ENCODE results near the gene GATA6.

The GATA6 gene

GRCh38 chr18:22173221-22173927 lies 4.0 kb downstream of the GATA6 start:
- TF ChIP-seq CTCF (IDR thresholded peaks at IDR 0.05; ENCODE audit: low read depth, low read length, missing control alignments): no peak
- no peak for DNase-seq (ENCODE audit: low read depth)
- in situ Hi-C loops (cut with HindIII; ENCODE audit: low sequenced_read_pairs): loop anchor here (5.0 kb wide), 1 partner anchor 389 kb away; no protein-coding TSS in a partner anchor
- H3K4me3 ChIP-seq (ENCODE audit: low read depth, low read length): peak overlapping the region; percentile 80

GRCh38 chr18:22173928-22174301 lies 4.5 kb downstream of the GATA6 start:
- in situ Hi-C loops (cut with HindIII; ENCODE audit: low sequenced_read_pairs): loop anchor here (5.0 kb wide), 1 partner anchor 388 kb away; no protein-coding TSS in a partner anchor
- no peak for TF ChIP-seq CTCF (IDR thresholded peaks at IDR 0.05; ENCODE audit: low read depth, low read length, missing control alignments)
- no peak for DNase-seq (ENCODE audit: low read depth)
- H3K4me3 ChIP-seq (ENCODE audit: low read depth, low read length): peak overlapping the region; percentile 80

- H3K4me3 ChIP-seq (ENCODE audit: low read depth, low read length): peak overlapping the region; percentile 80
- no peak for DNase-seq (ENCODE audit: low read depth)
- no peak for TF ChIP-seq CTCF (IDR thresholded peaks at IDR 0.05; ENCODE audit: low read depth, low read length, missing control alignments)
- in situ Hi-C loops (cut with HindIII; ENCODE audit: low sequenced_read_pairs): loop anchor here (5.0 kb wide), 1 partner anchor 388 kb away; no protein-coding TSS in a partner anchor
These were observed 5.2 kb downstream of the GATA6 start for GRCh38 chr18:22174341-22175145.

GRCh38 chr18:22175346-22175745 lies 6.0 kb downstream of the GATA6 start:
- H3K4me3 ChIP-seq (ENCODE audit: low read depth, low read length): peak overlapping the region; percentile 7
- in situ Hi-C loops (cut with HindIII; ENCODE audit: low sequenced_read_pairs): no loop called here
- no peak for TF ChIP-seq CTCF (IDR thresholded peaks at IDR 0.05; ENCODE audit: low read depth, low read length, missing control alignments)
- DNase-seq (ENCODE audit: low read depth): no peak

- H3K4me3 ChIP-seq (ENCODE audit: low read depth, low read length): peak overlapping the region; percentile 38
- no peak for DNase-seq (ENCODE audit: low read depth)
- in situ Hi-C loops (cut with HindIII; ENCODE audit: low sequenced_read_pairs): no loop called here
- no peak for TF ChIP-seq CTCF (IDR thresholded peaks at IDR 0.05; ENCODE audit: low read depth, low read length, missing control alignments)
These were observed 7.3 kb downstream of the GATA6 start for GRCh38 chr18:22176420-22177326.

GRCh38 chr18:22177327-22177871 lies 8.0 kb downstream of the GATA6 start:
- in situ Hi-C loops (cut with HindIII; ENCODE audit: low sequenced_read_pairs): no loop called here
- peak overlapping the region; percentile 38 for H3K4me3 ChIP-seq (ENCODE audit: low read depth, low read length)
- no peak for DNase-seq (ENCODE audit: low read depth)
- TF ChIP-seq CTCF (IDR thresholded peaks at IDR 0.05; ENCODE audit: low read depth, low read length, missing control alignments): no peak

Data from astrocyte of the cerebellum (primary cell).